Iris pigment epithelial cell (primary cell): ENCODE measurements around the gene MED12L.
"Not testable (repeated sequence)": the region's sequence is repeated elsewhere in the genome, so short reads cannot be mapped to it uniquely, and the experiment has no call there.

ENCODE experiments used
- DNase-seq: peaks from one replicate; pipeline ENCODE4 v3.0.0-alpha.2; 2011; ENCODE audit warnings: low read depth

Gene MED12L, protein sequence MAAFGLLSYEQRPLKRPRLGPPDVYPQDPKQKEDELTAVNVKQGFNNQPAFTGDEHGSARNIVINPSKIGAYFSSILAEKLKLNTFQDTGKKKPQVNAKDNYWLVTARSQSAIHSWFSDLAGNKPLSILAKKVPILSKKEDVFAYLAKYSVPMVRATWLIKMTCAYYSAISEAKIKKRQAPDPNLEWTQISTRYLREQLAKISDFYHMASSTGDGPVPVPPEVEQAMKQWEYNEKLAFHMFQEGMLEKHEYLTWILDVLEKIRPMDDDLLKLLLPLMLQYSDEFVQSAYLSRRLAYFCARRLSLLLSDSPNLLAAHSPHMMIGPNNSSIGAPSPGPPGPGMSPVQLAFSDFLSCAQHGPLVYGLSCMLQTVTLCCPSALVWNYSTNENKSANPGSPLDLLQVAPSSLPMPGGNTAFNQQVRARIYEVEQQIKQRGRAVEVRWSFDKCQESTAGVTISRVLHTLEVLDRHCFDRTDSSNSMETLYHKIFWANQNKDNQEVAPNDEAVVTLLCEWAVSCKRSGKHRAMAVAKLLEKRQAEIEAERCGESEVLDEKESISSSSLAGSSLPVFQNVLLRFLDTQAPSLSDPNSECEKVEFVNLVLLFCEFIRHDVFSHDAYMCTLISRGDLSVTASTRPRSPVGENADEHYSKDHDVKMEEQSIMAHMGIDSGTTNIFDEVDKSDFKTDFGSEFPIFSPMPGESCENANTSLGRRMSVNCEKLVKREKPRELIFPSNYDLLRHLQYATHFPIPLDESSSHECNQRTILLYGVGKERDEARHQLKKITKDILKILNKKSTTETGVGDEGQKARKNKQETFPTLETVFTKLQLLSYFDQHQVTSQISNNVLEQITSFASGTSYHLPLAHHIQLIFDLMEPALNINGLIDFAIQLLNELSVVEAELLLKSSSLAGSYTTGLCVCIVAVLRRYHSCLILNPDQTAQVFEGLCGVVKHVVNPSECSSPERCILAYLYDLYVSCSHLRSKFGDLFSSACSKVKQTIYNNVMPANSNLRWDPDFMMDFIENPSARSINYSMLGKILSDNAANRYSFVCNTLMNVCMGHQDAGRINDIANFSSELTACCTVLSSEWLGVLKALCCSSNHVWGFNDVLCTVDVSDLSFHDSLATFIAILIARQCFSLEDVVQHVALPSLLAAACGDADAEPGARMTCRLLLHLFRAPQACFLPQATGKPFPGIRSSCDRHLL (N-terminal part only)

GRCh38 chr3:151085227-151085888 is at the start of gene MED12L:
Gene MED12L (plus strand): TSS chr3:151085664. CDS start chr3:151086927, 1,263 bp downstream.
- peak; percentile 86 for DNase-seq

DNA sequence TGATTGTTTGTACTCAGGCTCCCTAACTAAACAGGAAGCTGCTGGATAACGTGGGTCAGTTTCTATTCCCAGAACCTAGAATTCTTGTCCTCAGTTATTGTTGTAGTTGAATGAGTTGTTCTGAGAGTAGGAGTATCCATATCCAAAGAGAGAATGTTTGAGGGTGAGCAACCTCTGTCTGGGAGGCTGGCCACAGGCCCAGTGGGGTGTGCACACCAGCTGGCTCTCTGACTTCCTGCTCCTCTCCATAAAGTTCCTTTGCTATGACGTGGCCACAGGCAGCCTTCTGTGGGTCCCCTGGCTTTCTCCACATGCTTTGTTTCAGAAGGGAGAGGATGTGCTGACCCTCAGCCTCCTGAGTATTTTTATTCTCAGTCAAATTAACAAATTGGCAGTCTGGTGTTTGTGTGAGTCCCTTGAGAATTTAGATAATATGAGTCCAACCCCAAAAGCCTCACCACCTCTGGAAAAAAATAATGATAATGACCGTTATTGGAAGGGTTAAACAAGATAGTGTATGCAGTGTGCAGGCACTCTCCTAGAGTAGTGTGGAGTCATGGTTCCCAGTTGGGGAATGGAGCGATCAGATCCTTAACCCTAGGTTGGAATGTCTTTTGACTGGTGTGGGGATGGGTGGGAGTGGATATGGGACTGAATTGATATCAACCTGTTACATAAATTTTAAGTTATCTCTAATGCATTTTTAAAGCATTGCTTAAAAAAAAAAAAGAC is 47.6 kb upstream of the MED12L start:
- peak; percentile 94 for DNase-seq

GRCh38 chr3:151044706-151045105 is 40.8 kb upstream of the MED12L start:
- peak; percentile 26 for DNase-seq

GRCh38 chr3:151047636-151048035 is 37.8 kb upstream of the MED12L start:
- peak; percentile 22 for DNase-seq

- DNase-seq: no peak
These were observed 33.9 kb upstream of the MED12L start for GRCh38 chr3:151051533-151051932.

DNA sequence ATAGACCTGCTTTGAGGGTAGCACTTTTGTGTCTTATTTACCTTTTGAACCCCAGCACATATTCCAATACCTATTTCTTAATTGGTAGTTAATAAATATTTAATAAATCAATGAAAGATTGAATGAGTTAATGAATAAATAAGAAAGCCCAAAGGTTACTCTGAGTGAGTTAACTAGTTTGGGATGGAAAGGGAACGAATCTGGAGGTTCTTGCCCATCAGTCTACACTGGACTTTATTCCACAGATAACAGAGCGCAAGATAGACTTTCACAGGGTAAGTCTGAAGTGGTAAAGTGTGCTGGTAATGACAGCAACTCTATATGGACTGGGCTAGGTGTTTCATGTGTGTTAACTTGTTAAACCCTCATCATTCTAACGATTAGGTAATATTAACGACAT is 33.1 kb upstream of the MED12L start:
- DNase-seq: no peak

DNA sequence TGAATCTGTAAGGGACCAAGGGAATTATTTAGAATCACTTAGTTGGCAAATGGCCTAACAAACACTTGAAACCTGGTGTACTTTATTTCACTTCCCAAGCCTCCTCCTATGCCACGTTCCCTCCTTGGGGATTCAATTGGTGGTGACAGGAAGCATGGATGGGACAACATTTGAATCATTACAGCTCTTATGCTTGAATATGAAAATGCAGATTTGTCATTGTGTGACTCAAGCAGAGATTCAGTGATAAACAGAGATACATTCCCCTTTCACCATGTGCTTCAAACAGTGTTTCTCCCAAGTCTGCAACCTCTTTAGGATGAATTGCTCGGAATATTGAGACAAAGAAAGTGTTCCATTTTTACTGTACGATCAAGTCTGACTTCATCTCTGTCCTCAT is 32.7 kb upstream of the MED12L start:
- no peak for DNase-seq

GRCh38 chr3:151058740-151059139 is 26.7 kb upstream of the MED12L start:
- peak; percentile 5 for DNase-seq

DNA sequence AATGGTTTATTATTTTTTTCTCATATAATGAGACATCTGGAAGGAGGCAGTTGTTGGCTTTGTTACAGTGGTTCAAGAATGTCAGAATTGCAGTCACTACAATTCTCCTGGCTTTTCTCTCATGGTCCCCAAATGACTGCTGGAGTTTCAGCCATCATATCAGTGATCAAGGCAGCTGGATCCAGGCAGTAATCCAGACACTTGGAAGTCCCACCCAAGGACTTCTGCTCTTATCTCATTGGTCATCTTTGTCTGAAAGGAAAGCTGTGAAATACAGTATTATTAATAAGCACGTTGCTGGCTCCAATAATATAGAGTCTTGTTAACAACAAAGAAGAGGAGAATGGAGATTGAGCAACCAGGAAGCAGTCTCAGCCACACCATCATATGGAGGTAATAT is 22.9 kb upstream of the MED12L start:
- no peak for DNase-seq

DNA sequence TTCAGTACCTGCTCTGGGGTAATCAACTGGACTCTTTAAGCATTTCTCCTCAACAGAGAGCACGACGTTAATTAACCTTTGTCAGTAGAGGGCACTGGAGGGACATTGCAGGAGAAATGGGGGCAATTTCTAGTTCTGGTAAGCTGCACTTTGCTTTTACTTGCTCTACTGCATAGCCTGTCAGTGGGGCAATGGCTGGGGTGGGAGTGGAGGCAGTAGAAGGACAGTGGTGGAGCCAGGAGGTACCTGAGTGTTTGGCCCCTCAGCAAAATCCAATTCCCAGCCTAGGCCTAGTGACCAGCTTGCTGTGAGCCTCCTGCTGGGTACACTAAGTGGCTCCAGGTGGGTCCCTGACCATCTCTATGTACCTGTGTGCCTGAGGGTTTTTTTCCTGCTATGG is 18.3 kb upstream of the MED12L start:
- no peak for DNase-seq

- DNase-seq: not testable (repeated sequence)
These were observed 12.6 kb upstream of the MED12L start for GRCh38 chr3:151072842-151073241.

GRCh38 chr3:151074256-151074655 is 11.2 kb upstream of the MED12L start:
- no peak for DNase-seq

- no peak for DNase-seq
These were observed 9.4 kb upstream of the MED12L start for GRCh38 chr3:151075869-151076562.

DNA sequence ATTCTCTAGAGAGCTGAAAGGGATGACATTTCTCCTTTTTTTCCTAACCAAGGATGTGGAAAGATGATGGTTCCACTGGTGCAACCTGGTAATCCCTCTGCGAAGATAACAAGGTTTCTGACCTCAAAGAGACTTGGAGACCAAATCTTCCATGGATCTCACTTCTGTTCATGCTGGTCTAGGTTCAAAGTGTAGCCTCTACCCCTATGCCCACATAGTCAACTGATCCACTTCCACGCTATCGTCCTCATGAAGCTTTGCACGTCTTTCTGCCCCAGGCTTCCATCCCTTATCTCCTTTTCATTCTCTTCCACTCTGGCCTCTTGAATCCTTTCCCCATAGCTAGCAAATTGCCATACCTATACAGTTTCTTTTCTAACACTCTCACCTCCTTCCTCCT is 8.8 kb upstream of the MED12L start:
- DNase-seq: no peak

DNA sequence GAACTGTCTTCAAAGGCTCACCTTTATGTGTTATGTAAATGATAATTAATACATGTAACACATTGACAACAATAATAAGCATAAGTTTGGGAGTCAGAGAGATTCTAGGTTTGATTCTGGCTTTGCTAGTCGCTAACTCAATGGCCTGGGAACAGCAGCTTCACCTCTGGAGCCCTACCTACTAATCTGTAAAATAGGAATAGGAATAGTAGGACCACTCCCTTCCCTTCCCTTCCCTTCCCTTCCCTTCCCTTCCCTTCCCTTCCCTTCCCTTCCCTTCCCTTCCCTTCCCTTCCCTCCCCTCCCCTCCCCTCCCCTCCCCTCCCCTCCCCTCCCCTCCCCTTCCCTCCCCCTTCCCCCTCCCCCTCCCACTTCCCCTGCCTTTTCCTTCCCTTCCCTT is 4.4 kb upstream of the MED12L start:
- DNase-seq: not testable (repeated sequence)

DNA sequence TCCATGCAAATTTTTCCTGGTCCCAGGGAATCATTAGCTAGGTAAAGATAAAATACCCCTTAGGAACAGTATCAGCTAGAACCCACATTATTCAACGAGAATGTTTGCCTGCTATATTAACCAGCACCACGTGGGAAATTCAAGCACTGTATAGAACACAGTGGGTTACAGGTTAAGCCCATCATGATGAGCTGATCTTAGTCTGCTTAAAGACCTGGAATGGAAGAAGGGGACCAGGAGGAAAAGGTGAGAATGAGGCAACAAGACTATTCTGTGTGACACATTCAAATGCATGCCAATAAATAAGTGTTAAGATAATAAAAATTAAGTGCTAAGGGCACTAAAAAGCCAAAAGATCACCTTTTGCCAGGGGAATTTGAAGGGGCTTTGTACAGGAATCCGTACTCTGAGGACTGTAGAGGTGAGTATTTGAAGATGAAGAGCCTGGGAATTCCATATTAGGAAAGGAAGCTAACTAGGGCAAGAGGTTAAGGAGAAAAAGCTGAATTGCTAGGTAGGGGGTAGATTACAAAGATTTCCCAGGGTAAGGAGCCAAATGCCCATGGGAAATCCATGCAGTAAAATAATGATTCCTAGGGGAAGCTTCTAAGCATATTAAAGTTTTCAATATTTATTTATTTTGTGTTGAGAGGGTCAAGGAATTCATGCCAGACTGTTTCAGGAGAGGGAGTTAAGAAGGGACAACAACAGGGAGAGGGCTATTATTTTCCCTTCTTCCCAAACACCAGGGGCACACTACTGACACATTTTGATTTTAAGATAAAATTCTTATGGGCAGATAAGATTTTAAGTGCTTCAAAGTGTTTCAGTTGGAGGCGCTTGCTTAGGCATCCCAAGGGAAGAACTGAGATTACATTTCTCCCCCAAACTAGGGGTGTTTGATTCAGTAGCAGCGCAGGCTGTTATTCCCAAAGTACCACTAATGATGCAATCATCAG is 2.3 kb upstream of the MED12L start:
- no peak for DNase-seq

DNA sequence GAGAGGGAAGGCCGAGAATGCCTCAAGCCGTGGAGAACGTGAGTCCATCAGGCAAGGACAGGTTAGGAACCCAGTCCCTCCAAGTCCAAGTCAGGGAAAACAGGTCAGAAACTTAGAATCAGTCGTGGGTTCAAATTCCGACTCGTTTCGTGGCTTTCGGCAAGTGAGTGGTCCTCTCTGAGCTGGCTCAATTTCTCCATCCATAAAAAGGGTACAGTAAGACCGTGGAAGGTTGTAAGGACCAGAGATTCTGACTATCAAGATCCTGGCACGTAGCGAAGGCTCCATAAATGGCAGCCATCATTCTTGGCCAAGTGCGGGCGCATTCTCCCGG is 604 bp upstream of the MED12L start:
- no peak for DNase-seq

DNA sequence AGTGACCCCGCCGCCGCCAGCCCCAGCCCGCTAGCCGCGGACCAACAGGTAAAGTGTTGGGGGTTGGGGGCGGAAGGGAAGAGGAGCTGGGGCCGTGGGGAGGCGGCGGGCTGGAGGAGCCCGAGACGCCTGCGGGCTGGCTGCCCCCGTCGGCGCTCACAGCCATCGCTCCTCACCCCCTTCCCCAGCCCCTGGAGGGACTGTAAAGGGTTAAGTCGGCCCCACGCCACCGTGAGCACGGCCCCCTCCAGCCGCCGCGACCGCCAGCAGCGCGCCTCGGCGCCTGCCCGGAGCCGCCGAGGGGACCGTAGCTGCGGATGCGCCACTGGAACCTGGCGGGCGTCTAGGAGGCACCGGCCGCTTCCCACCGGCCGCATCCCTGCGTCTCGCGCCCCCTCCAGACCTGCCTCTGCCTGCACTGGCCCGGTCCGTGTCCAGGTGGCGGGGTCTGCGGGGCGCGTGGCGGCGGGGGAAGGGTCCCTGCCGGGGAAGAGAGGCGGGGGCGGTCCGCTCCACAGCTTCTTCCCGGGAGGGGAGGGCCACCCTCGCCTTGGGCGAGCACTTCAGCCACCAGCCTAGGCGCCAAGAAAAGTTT is 522 bp downstream of the MED12L start:
- DNase-seq: no peak
